HepG2 (cell line): Measurements from ENCODE around the gene RNF114. TPM values are rescaled to one million over a fixed set of nuclear protein-coding genes. Genes with fewer than 3 reads are reported as not detected.
A peak's percentile ranks its signal among the peaks of the same experiment; 100 is the strongest.

ENCODE experiments used
- CEBPB ChIP-seq: IDR thresholded peaks from 2 replicates; pipeline ENCODE4 v1.6.1; 2011; ENCODE audit warnings: low read depth, low read length, improper control_type of control experiment, borderline replicate concordance
- HDAC1 ChIP-seq: sonication (generic); formaldehyde crosslinking; IDR thresholded peaks from 2 replicates; pipeline ENCODE4 v1.5.1; 2020; ENCODE audit warnings: mild to moderate bottlenecking, missing genetic modification reagents
- HOXD1 ChIP-seq: sonication (generic); formaldehyde crosslinking; IDR thresholded peaks from 2 replicates; pipeline ENCODE4 v1.5.0; 2020; ENCODE audit warnings: missing genetic modification reagents
- MED8 ChIP-seq: sonication (generic); formaldehyde crosslinking; IDR thresholded peaks from 2 replicates; pipeline ENCODE4 v1.8.1; 2023; ENCODE audit warnings: mild to moderate bottlenecking, missing genetic modification reagents; ENCODE audit not compliant: insufficient replicate concordance
- NONO ChIP-seq, 2 experiments: fragments of 450-650 bp in 1 of 2; sonication (generic) in 1 of 2; formaldehyde crosslinking in 1 of 2; IDR thresholded peaks in 1 of 2; conservative IDR thresholded peaks in 1 of 2; 2 replicates each; pipeline versions ENCODE4 v1.6.1 to v1.8.0; 2017 to 2022; ENCODE audit warnings: mild to moderate bottlenecking in 1 of 2, missing genetic modification reagents in 1 of 2, moderate library complexity in 1 of 2
- PAXIP1 ChIP-seq: sonication (generic); formaldehyde crosslinking; conservative IDR thresholded peaks from 2 replicates; pipeline ENCODE4 v1.4.0; 2020; ENCODE audit warnings: mild to moderate bottlenecking, missing genetic modification reagents, moderate library complexity
- SATB2 ChIP-seq: sonication (generic); formaldehyde crosslinking; IDR thresholded peaks from 2 replicates; pipeline ENCODE4 v1.5.0; 2020; ENCODE audit warnings: missing genetic modification reagents
- SIN3A ChIP-seq: IDR thresholded peaks from 2 replicates; pipeline ENCODE4 v1.6.1; 2011; ENCODE audit warnings: low read depth, mild to moderate bottlenecking, control low read depth, low read length, borderline replicate concordance
- SMARCC2 ChIP-seq: fragments of 450-650 bp; IDR thresholded peaks from 2 replicates; pipeline ENCODE4 v1.6.1; 2017; ENCODE audit warnings: antibody characterized with exemption, mild to moderate bottlenecking
- SP4 ChIP-seq: sonication (generic); formaldehyde crosslinking; IDR thresholded peaks from 2 replicates; pipeline ENCODE4 v1.8.1; 2023; ENCODE audit warnings: mild to moderate bottlenecking, missing genetic modification reagents
- ZBTB44 ChIP-seq: sonication (generic); formaldehyde crosslinking; IDR thresholded peaks from 2 replicates; pipeline ENCODE4 v1.4.0; 2020; ENCODE audit warnings: missing genetic modification reagents
- ZNF343 ChIP-seq: sonication (generic); formaldehyde crosslinking; IDR thresholded peaks from 2 replicates; pipeline ENCODE4 v1.4.0; 2020; ENCODE audit warnings: mild to moderate bottlenecking, missing genetic modification reagents
- ZNF746 ChIP-seq: sonication (generic); formaldehyde crosslinking; IDR thresholded peaks from 2 replicates; pipeline ENCODE4 v1.8.0; 2022; ENCODE audit warnings: mild to moderate bottlenecking, missing genetic modification reagents
- polyA plus RNA-seq, 8 experiments: library from polyadenylated mRNA; depleted of rRNA in 3 of 8; stranded (reverse) in 7 of 8; unstranded in 1 of 8; fragments of >200 nt; fragmentation: Illumina TruSeq in 4 of 8; extraction: Trizol in 4 of 8; gene quantifications; 2 replicates each; pipeline versions ENCODE4 v1.2.1 to v1.2.3, GENCODE V29; 2011 to 2016; ENCODE audit warnings: low read depth in 4 of 8, missing spikeins in 1 of 8, mixed read lengths in 1 of 8; ENCODE audit not compliant: insufficient read depth in 1 of 8
- total RNA-seq, 5 experiments: library from RNA; depleted of rRNA; stranded (reverse); fragments of >200 nt; fragmentation: Illumina TruSeq; extraction: Trizol; gene quantifications; 2 replicates each; pipeline ENCODE4 v1.2.3, GENCODE V29; 2016; ENCODE audit warnings: low read depth in 1 of 5
- TF ChIP-seq, protein P1 (sequence below): sonication (generic); formaldehyde crosslinking; IDR thresholded peaks from 2 replicates; pipeline ENCODE4 v1.5.0; 2020; ENCODE audit warnings: mild to moderate bottlenecking, missing genetic modification reagents, borderline replicate concordance
- TF ChIP-seq, protein P2 (sequence below): sonication (generic); formaldehyde crosslinking; conservative IDR thresholded peaks from 2 replicates; pipeline ENCODE4 v1.4.0; 2020; ENCODE audit warnings: missing genetic modification reagents

Gene RNF114
- total and polyA plus RNA-seq, 2 of the 13 experiments (the other 11 are each of a cell fraction or from before 2014, with no cell fraction given), result 119 to 126 TPM

GRCh38 chr20:49936153-49937026 lies at the start of gene RNF114 (continued):
- TF ChIP-seq, protein P1, sequence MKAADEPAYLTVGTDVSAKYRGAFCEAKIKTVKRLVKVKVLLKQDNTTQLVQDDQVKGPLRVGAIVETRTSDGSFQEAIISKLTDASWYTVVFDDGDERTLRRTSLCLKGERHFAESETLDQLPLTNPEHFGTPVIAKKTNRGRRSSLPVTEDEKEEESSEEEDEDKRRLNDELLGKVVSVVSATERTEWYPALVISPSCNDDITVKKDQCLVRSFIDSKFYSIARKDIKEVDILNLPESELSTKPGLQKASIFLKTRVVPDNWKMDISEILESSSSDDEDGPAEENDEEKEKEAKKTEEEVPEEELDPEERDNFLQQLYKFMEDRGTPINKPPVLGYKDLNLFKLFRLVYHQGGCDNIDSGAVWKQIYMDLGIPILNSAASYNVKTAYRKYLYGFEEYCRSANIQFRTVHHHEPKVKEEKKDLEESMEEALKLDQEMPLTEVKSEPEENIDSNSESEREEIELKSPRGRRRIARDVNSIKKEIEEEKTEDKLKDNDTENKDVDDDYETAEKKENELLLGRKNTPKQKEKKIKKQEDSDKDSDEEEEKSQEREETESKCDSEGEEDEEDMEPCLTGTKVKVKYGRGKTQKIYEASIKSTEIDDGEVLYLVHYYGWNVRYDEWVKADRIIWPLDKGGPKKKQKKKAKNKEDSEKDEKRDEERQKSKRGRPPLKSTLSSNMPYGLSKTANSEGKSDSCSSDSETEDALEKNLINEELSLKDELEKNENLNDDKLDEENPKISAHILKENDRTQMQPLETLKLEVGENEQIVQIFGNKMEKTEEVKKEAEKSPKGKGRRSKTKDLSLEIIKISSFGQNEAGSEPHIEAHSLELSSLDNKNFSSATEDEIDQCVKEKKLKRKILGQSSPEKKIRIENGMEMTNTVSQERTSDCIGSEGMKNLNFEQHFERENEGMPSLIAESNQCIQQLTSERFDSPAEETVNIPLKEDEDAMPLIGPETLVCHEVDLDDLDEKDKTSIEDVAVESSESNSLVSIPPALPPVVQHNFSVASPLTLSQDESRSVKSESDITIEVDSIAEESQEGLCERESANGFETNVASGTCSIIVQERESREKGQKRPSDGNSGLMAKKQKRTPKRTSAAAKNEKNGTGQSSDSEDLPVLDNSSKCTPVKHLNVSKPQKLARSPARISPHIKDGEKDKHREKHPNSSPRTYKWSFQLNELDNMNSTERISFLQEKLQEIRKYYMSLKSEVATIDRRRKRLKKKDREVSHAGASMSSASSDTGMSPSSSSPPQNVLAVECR (CRISPR knock-in tag), result peak; percentile 93
- TF ChIP-seq CEBPB, result peak; percentile 91
- peak; percentile 26 for TF ChIP-seq PAXIP1 (CRISPR knock-in tag)
- peak; percentile 84; the same call in 1 of the 2 replicates for TF ChIP-seq ZNF343 (CRISPR knock-in tag)
- TF ChIP-seq HDAC1 (CRISPR knock-in tag), result peak; percentile 93
- TF ChIP-seq SMARCC2, result no peak
- TF ChIP-seq SIN3A, result peak; percentile 78; the same call in 1 of the 2 replicates
- no peak; the same call in 1 of the 2 replicates for TF ChIP-seq SATB2 (CRISPR knock-in tag)
- TF ChIP-seq SP4 (CRISPR knock-in tag), result peak; percentile 95
- peak; percentile 91; the same call in 1 of the 2 replicates for TF ChIP-seq ZBTB44
- TF ChIP-seq HOXD1 (CRISPR knock-in tag), result peak; percentile 54; the same call in 1 of the 2 replicates
- TF ChIP-seq, protein P2, sequence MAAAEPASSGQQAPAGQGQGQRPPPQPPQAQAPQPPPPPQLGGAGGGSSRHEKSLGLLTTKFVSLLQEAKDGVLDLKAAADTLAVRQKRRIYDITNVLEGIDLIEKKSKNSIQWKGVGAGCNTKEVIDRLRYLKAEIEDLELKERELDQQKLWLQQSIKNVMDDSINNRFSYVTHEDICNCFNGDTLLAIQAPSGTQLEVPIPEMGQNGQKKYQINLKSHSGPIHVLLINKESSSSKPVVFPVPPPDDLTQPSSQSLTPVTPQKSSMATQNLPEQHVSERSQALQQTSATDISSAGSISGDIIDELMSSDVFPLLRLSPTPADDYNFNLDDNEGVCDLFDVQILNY, result peak; percentile 69
- no peak for TF ChIP-seq NONO (IDR thresholded peaks at IDR 0.05)
- peak; percentile 95 for TF ChIP-seq NONO (CRISPR knock-in tag; conservative IDR thresholded peaks at IDR 0.05)
- TF ChIP-seq ZNF746 (CRISPR knock-in tag), result peak; percentile 37; the same call in 1 of the 2 replicates
- TF ChIP-seq MED8, result peak; percentile 69
